GM12878 (cell line): Measurements from ENCODE around the gene WASF2. TPM values are rescaled to one million over a fixed set of nuclear protein-coding genes. Genes with fewer than 3 reads are reported as not detected.

ENCODE experiments used
- ATAC-seq: fragments of 200-7000 bp; cut with Tn5 transposase; 3 replicates; pipeline ENCODE4 v1.9.1; 2020; ENCODE audit warnings: mild to moderate bottlenecking, moderate library complexity
- BruUV-seq: library from RNA; stranded (reverse); fragments of 400-500 nt; replicated peaks from 2 replicates; lab custom pipeline; 2021; lab: Mats Ljungman, UMichigan
- CTCF ChIA-PET: fragments of 300-600 bp; sonication (Branson Sonifier 250); formaldehyde crosslinking; extraction: SDS; loops from one replicate; lab custom pipeline; 2021; ENCODE audit warnings: inconsistent platforms; lab: Yijun Ruan, JAX
- POLR2A ChIA-PET: fragments of 350-600 bp; formaldehyde crosslinking; extraction: SDS; loops from one replicate; lab custom pipeline; 2021; ENCODE audit warnings: inconsistent platforms; lab: Charles Lee
- RAD21 ChIA-PET: fragments of 300-600 bp; sonication (Branson Sonifier 250); formaldehyde crosslinking; loops from one replicate; lab custom pipeline; 2023; ENCODE audit warnings: antibody characterized with exemption; ENCODE audit not compliant: unreplicated experiment; lab: Charles Lee
- SMC1A ChIA-PET: fragments of 300-600 bp; sonication (Branson Sonifier 250); formaldehyde crosslinking; loops from one replicate; lab custom pipeline; 2023; ENCODE audit not compliant: unreplicated experiment, uncharacterized antibody; lab: Charles Lee
- DNase-seq: peaks from one replicate; pipeline ENCODE4 v3.0.0-alpha.2; 2011; ENCODE audit warnings: low read depth, low spot score
- FAIRE-seq: peaks from 3 replicates; lab custom pipeline; 2011; peaks lifted over from hg19 to GRCh38; lab: Jason Lieb, UNC
- H2AFZ ChIP-seq: 2 replicates; pipeline ENCODE4 v1.6.0; 2011; ENCODE audit warnings: low read depth, low read length, control low read depth; ENCODE audit not compliant: control insufficient read depth
- H3K27ac ChIP-seq: 2 replicates; pipeline ENCODE4 v1.5.1; 2011; ENCODE audit warnings: control low read depth; ENCODE audit not compliant: control insufficient read depth, insufficient read depth
- H3K27me3 ChIP-seq, 2 experiments: replicated peaks in 1 of 2; 2 replicates each; pipeline versions ENCODE4 v1.6.0 to v1.6.1; 2011; ENCODE audit warnings: low read length in 1 of 2; ENCODE audit not compliant: control insufficient read depth in 2 of 2, insufficient read depth in 2 of 2
- H3K36me3 ChIP-seq, 2 experiments: 2 replicates each; pipeline ENCODE4 v1.5.1; 2011; ENCODE audit warnings: low read length in 1 of 2; ENCODE audit not compliant: control insufficient read depth in 2 of 2, insufficient read depth in 2 of 2
- H3K4me1 ChIP-seq: 2 replicates; pipeline ENCODE4 v1.6.1; 2011; ENCODE audit warnings: mild to moderate bottlenecking, low read length, moderate library complexity, mixed read lengths; ENCODE audit not compliant: control insufficient read depth, insufficient read depth
- H3K4me2 ChIP-seq: 2 replicates; pipeline ENCODE4 v1.6.0; 2011; ENCODE audit warnings: control low read depth; ENCODE audit not compliant: control insufficient read depth, insufficient read depth
- H3K4me3 ChIP-seq: fragments of 200-600 bp; sonication (generic); 2 replicates; pipeline ENCODE4 v1.5.1; 2016
- H3K79me2 ChIP-seq: 2 replicates; pipeline ENCODE4 v1.6.0; 2011; ENCODE audit warnings: low read length; ENCODE audit not compliant: control insufficient read depth, insufficient read depth
- H3K9ac ChIP-seq: 2 replicates; pipeline ENCODE4 v1.8.0; 2011; ENCODE audit warnings: low read length, control low read depth, mixed read lengths; ENCODE audit not compliant: control insufficient read depth, insufficient read depth
- H3K9me3 ChIP-seq: replicated peaks from 3 replicates; pipeline ENCODE4 v1.5.1; 2011; ENCODE audit warnings: mild to moderate bottlenecking, low read length; ENCODE audit not compliant: control insufficient read depth, insufficient read depth
- H4K20me1 ChIP-seq: 2 replicates; pipeline ENCODE4 v1.6.0; 2011; ENCODE audit not compliant: control insufficient read depth, insufficient read depth
- BMI1 ChIP-seq: fragments of 450-650 bp; IDR thresholded peaks from 2 replicates; pipeline ENCODE4 v1.6.1; 2016; ENCODE audit warnings: mild to moderate bottlenecking, moderate library complexity, borderline replicate concordance
- E4F1 ChIP-seq: fragments of 450-650 bp; IDR thresholded peaks from 2 replicates; pipeline ENCODE4 v1.6.1; 2018; ENCODE audit warnings: borderline replicate concordance, mild to moderate bottlenecking; ENCODE audit not compliant: partially characterized antibody
- IRF4 ChIP-seq: IDR thresholded peaks from 2 replicates; pipeline ENCODE4 v1.6.1; 2011; ENCODE audit warnings: low read depth, low read length
- NFIC ChIP-seq: IDR thresholded peaks from 2 replicates; pipeline ENCODE4 v1.6.1; 2012; ENCODE audit warnings: low read depth, mild to moderate bottlenecking, inconsistent platforms, low read length, moderate library complexity
- STAT1 ChIP-seq: fragments of 450-650 bp; conservative IDR thresholded peaks from 2 replicates; pipeline ENCODE4 v1.6.1; 2014; ENCODE audit warnings: antibody characterized with exemption, mild to moderate bottlenecking
- ZBED1 ChIP-seq: IDR thresholded peaks from 2 replicates; pipeline ENCODE4 v1.6.1; 2016; ENCODE audit warnings: borderline replicate concordance
- WGBS: methylation state at CpG from one replicate; pipeline ENCODE4 v1.1.6; 2016; ENCODE audit warnings: low lambda C conversion rate; ENCODE audit not compliant: insufficient replicate concordance, insufficient coverage; ENCODE audit errors: missing lambda C conversion rate; 5-methylcytosine and 5-hydroxymethylcytosine counted together
- in situ Hi-C: fragments of 300-500 bp; cut with MboI; formaldehyde crosslinking; loops from 9 replicates; pipeline ENCODE4 v1.14.3; 2018; ENCODE audit warnings: mixed read lengths
- intact Hi-C: fragments of 100-400 bp; cut with micrococcal nuclease; formaldehyde crosslinking; loops from one replicate; pipeline ENCODE4 v1.14.2; 2022; ENCODE audit not compliant: unreplicated experiment
- polyA plus RNA-seq, 11 experiments: library from polyadenylated mRNA; depleted of rRNA in 4 of 11; unstranded in 6 of 11; stranded (reverse) in 5 of 11; fragments of >200 nt; fragmentation: Nextera tagmentation in 4 of 11; fragmentation: Illumina TruSeq in 1 of 11; extraction: Ambion mirVana in 4 of 11; extraction: Trizol in 1 of 11; gene quantifications; 1 replicate in 1 of 11; 2 replicates in 10 of 11; pipeline versions ENCODE4 v1.2.1 to v1.2.3, GENCODE V29; 2011 to 2016; ENCODE audit warnings: inconsistent platforms in 2 of 11, missing spikeins in 2 of 11, low read depth in 1 of 11
- total RNA-seq, 4 experiments: library from RNA; depleted of rRNA in 3 of 4; stranded (reverse); fragments of >200 nt in 3 of 4; fragmentation: Illumina TruSeq in 1 of 4; extraction: Trizol in 1 of 4; gene quantifications; 2 replicates each; pipeline versions ENCODE4 v1.2.1 to v1.2.3, GENCODE V29; 2013 to 2021
- TF ChIP-seq, protein P1 (sequence below): fragments of 450-650 bp; IDR thresholded peaks from 2 replicates; pipeline ENCODE4 v1.6.1; 2017; ENCODE audit warnings: low read depth, mild to moderate bottlenecking, moderate library complexity

WASF2 gene
- total and polyA plus RNA-seq, 10 of the 15 experiments (the other 5 are each of a cell fraction or from before 2014, with no cell fraction given), result 7.0 to 111 (median 37.1) TPM

GRCh38 chr1:27531959-27532685 is 42.2 kb upstream of the WASF2 start:
- Histone ChIP-seq H3K79me2 (no peaks in the 10 kb centered on the region), H3K36me3 (no peaks in the 10 kb centered on the region), H3K9ac (no peak overlapping the region), H3K27me3 (no peaks in the 10 kb centered on the region), H3K4me1 (peaks cover 10% of the 10 kb centered on the region), H3K4me3 (no peak overlapping the region), H4K20me1 (no peaks in the 10 kb centered on the region), H3K4me2 (no peak overlapping the region), H3K27ac (no peak overlapping the region), H2AFZ (no peak overlapping the region), H3K9me3 (no peaks in the 10 kb centered on the region)
- WGBS, result 68% methylated on average over 13 of the region's 14 CpGs
- ChIA-PET CTCF (interaction anchor here (1.1 kb wide), 1 partner anchor 24 kb away, joined by 3 read pairs; no protein-coding TSS in a partner anchor), RAD21 (interaction anchor here (0.6 kb wide), 1 partner anchor 113 kb away, joined by 4 read pairs; no protein-coding TSS in a partner anchor), POLR2A (no interaction called here), SMC1A (no interaction called here)
- in situ Hi-C loops (no loop called here), intact Hi-C loops (no loop called here)
- ATAC-seq (no peak), DNase-seq (no peak), FAIRE-seq (no peak)
- TF ChIP-seq E4F1, result no peak
- TF ChIP-seq NFIC, result no peak
- no peak for TF ChIP-seq ZBED1
- TF ChIP-seq BMI1, result no peak
- no peak for TF ChIP-seq IRF4
- no peak for TF ChIP-seq STAT1
- TF ChIP-seq, protein P1, sequence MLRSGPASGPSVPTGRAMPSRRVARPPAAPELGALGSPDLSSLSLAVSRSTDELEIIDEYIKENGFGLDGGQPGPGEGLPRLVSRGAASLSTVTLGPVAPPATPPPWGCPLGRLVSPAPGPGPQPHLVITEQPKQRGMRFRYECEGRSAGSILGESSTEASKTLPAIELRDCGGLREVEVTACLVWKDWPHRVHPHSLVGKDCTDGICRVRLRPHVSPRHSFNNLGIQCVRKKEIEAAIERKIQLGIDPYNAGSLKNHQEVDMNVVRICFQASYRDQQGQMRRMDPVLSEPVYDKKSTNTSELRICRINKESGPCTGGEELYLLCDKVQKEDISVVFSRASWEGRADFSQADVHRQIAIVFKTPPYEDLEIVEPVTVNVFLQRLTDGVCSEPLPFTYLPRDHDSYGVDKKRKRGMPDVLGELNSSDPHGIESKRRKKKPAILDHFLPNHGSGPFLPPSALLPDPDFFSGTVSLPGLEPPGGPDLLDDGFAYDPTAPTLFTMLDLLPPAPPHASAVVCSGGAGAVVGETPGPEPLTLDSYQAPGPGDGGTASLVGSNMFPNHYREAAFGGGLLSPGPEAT, result no peak
- BruUV-seq, result no TSS peak
